GM23338 (cell line): ENCODE results near the gene SRP14.

ENCODE experiments used
- CREB1 ChIP-seq: fragments of 250-450 bp; sonication (Bioruptor Pico); IDR thresholded peaks from 2 replicates; pipeline ENCODE4 v1.5.0; 2020; ENCODE audit warnings: low read depth, mild to moderate bottlenecking, moderate library complexity
- CTCF ChIP-seq, 2 experiments: fragments of 200-600 bp in 1 of 2; sonication (generic) in 1 of 2; conservative IDR thresholded peaks; 2 replicates each; pipeline versions ENCODE4 v1.5.1 to v1.6.1; 2016 to 2017; ENCODE audit warnings: antibody characterized with exemption in 2 of 2, low read depth in 2 of 2, mild to moderate bottlenecking in 2 of 2, moderate library complexity in 1 of 2
- ETS1 ChIP-seq: IDR thresholded peaks from 2 replicates; pipeline ENCODE4 v1.6.1; 2016; ENCODE audit warnings: antibody characterized with exemption
- EZH2 ChIP-seq: fragments of 200-600 bp; sonication (generic); IDR thresholded peaks from one replicate; pipeline ENCODE4 v1.8.0; 2017; ENCODE audit warnings: antibody characterized with exemption, mild to moderate bottlenecking, low read depth; ENCODE audit not compliant: unreplicated experiment
- EZH2phosphoT487 ChIP-seq: fragments of 200-600 bp; sonication (generic); IDR thresholded peaks from one replicate; pipeline ENCODE4 v1.8.1; 2018; ENCODE audit warnings: antibody characterized with exemption; ENCODE audit not compliant: unreplicated experiment
- JUNB ChIP-seq: IDR thresholded peaks from one replicate; pipeline ENCODE4 v1.6.1; 2016; ENCODE audit warnings: antibody characterized with exemption; ENCODE audit not compliant: unreplicated experiment
- NANOG ChIP-seq: IDR thresholded peaks from 2 replicates; pipeline ENCODE4 v1.6.1; 2016; ENCODE audit warnings: antibody characterized with exemption, borderline replicate concordance
- POLR2AphosphoS5 ChIP-seq: IDR thresholded peaks from 2 replicates; pipeline ENCODE4 v1.6.1; 2016; ENCODE audit warnings: antibody characterized with exemption, low read depth
- REST ChIP-seq: IDR thresholded peaks from one replicate; pipeline ENCODE4 v1.6.1; 2018; ENCODE audit warnings: antibody characterized with exemption; ENCODE audit not compliant: unreplicated experiment
- STAT1 ChIP-seq: IDR thresholded peaks from one replicate; pipeline ENCODE4 v1.6.1; 2016; ENCODE audit warnings: antibody characterized with exemption; ENCODE audit not compliant: unreplicated experiment
- ZNF114 ChIP-seq: fragments of 250-450 bp; sonication (Bioruptor Pico); IDR thresholded peaks from 2 replicates; pipeline ENCODE4 v1.5.0; 2020; ENCODE audit warnings: mild to moderate bottlenecking, moderate library complexity
- ZNF331 ChIP-seq: fragments of 250-450 bp; sonication (Bioruptor Pico); IDR thresholded peaks from 2 replicates; pipeline ENCODE4 v1.5.0; 2020; ENCODE audit warnings: low read depth, mild to moderate bottlenecking, moderate library complexity
- ZNF462 ChIP-seq: fragments of 250-450 bp; sonication (Bioruptor Pico); IDR thresholded peaks from 2 replicates; pipeline ENCODE4 v1.5.0; 2020; ENCODE audit warnings: mild to moderate bottlenecking, moderate library complexity

- TF ChIP-seq CTCF (conservative IDR thresholded peaks at IDR 0.05; ENCODE audit: low read depth in 2 of 2) (no peak), POLR2AphosphoS5 (no peak), EZH2 (no peak), EZH2phosphoT487 (no peak), ZNF331 (CRISPR knock-in tag) (no peak), REST (no peak), CREB1 (CRISPR knock-in tag) (no peak), JUNB (no peak), NANOG (no peak), STAT1 (no peak), ETS1 (no peak), ZNF462 (CRISPR knock-in tag) (no peak), ZNF114 (CRISPR knock-in tag) (no peak)
Observed at GRCh38 chr15:40037721-40038120, 1.3 kb downstream of the SRP14 start.
